Activated B cell treated with CpG ODN at 0.5 μM for 24 hours (primary cell): Measurements from ENCODE around the gene SGMS2. TPM values are rescaled to one million over a fixed set of nuclear protein-coding genes. Genes with fewer than 3 reads are reported as not detected.

Source experiments
- ATAC-seq: fragments of 200-7000 bp; cut with Tn5 transposase; one replicate; pipeline ENCODE4 v1.10.0; 2021; ENCODE audit warnings: low read depth, mild to moderate bottlenecking, moderate library complexity
- CTCF ChIA-PET: fragments of 350-600 bp; sonication (Branson Sonifier 250); formaldehyde crosslinking; loops from one replicate; lab custom pipeline; 2021; ENCODE audit warnings: antibody characterized with exemption; lab: Charles Lee
- POLR2A ChIA-PET: fragments of 350-600 bp; sonication (Branson Sonifier 250); formaldehyde crosslinking; loops from one replicate; lab custom pipeline; 2021; ENCODE audit warnings: antibody characterized with exemption; lab: Charles Lee
- DNase-seq: peaks from one replicate; pipeline ENCODE4 v3.0.0; 2022
- H3K27ac Mint-ChIP-seq: one replicate; pipeline ENCODE4 v1.8.0; 2020; ENCODE audit warnings: mixed read lengths
- H3K27me3 Mint-ChIP-seq: one replicate; pipeline ENCODE4 v1.8.0; 2021; ENCODE audit warnings: mixed read lengths
- H3K36me3 Mint-ChIP-seq: one replicate; pipeline ENCODE4 v1.8.0; 2021; ENCODE audit warnings: low read depth, mixed read lengths
- H3K4me1 Mint-ChIP-seq: one replicate; pipeline ENCODE4 v1.8.0; 2021; ENCODE audit warnings: mixed read lengths
- H3K4me3 Mint-ChIP-seq: one replicate; pipeline ENCODE4 v1.8.0; 2020; ENCODE audit warnings: mild to moderate bottlenecking, mixed read lengths
- H3K9me3 Mint-ChIP-seq: one replicate; pipeline ENCODE4 v1.8.0; 2020; ENCODE audit warnings: mixed read lengths
- CTCF ChIP-seq: fragments of 200-600 bp; IDR thresholded peaks from one replicate; pipeline ENCODE4 v1.8.0; 2022; ENCODE audit warnings: antibody characterized with exemption, mild to moderate bottlenecking
- intact Hi-C: fragments of 100-400 bp; cut with micrococcal nuclease; formaldehyde crosslinking; loops from one replicate; pipeline ENCODE4 v1.15.1; 2024
- total RNA-seq: library from RNA; stranded (reverse); gene quantifications from 2 replicates; pipeline ENCODE4 v1.2.3, GENCODE V29; 2022

The SGMS2 gene
- total RNA-seq, 1 donor from 2014 or later: not detected

GRCh38 chr4:107866726-107867125 lies 42.0 kb downstream of the SGMS2 start:
- TF ChIP-seq CTCF: no peak
- peaks cover 6% of the 10 kb centered on the region for H3K27me3 Mint-ChIP-seq
- POLR2A ChIA-PET: no interaction called here
- intact Hi-C loops: no loop called here
- no peaks in the 10 kb centered on the region for H3K9me3 Mint-ChIP-seq
- no peak overlapping the region for H3K4me3 Mint-ChIP-seq
- H3K27ac Mint-ChIP-seq: no peak overlapping the region
- no peaks in the 10 kb centered on the region for H3K36me3 Mint-ChIP-seq
- ATAC-seq: no peak
- CTCF ChIA-PET: no interaction called here
- no peak for DNase-seq
- no peaks in the 10 kb centered on the region for H3K4me1 Mint-ChIP-seq

DNA sequence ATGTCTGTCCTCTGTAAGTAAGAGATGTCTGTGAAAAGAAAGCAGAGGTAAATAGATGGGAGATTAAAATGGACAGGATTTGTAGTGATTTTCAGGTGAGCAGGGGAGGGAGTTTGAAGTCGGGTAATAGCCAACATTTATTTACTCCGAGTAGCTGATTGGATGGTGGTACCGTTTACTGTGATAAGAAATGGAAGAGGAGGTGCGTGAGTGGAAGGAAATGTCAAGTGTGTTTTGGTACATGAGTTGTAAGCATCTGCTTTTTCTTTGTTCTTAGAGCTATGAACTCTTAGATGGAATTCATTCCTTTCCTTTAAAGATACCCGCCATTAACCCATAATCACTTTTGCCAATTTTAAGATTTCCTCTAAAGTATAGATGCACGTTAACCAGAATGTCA lies 45.5 kb downstream of the SGMS2 start:
- ChIA-PET CTCF (no interaction called here), POLR2A (no interaction called here)
- H3K4me3 Mint-ChIP-seq: no peak overlapping the region
- H3K36me3 Mint-ChIP-seq: no peaks in the 10 kb centered on the region
- no peak overlapping the region for H3K27ac Mint-ChIP-seq
- peaks cover 2% of the 10 kb centered on the region for H3K9me3 Mint-ChIP-seq
- TF ChIP-seq CTCF: no peak
- DNase-seq (no peak), ATAC-seq (no peak)
- no peaks in the 10 kb centered on the region for H3K4me1 Mint-ChIP-seq
- peaks cover 3% of the 10 kb centered on the region for H3K27me3 Mint-ChIP-seq
- intact Hi-C loops: no loop called here

DNA sequence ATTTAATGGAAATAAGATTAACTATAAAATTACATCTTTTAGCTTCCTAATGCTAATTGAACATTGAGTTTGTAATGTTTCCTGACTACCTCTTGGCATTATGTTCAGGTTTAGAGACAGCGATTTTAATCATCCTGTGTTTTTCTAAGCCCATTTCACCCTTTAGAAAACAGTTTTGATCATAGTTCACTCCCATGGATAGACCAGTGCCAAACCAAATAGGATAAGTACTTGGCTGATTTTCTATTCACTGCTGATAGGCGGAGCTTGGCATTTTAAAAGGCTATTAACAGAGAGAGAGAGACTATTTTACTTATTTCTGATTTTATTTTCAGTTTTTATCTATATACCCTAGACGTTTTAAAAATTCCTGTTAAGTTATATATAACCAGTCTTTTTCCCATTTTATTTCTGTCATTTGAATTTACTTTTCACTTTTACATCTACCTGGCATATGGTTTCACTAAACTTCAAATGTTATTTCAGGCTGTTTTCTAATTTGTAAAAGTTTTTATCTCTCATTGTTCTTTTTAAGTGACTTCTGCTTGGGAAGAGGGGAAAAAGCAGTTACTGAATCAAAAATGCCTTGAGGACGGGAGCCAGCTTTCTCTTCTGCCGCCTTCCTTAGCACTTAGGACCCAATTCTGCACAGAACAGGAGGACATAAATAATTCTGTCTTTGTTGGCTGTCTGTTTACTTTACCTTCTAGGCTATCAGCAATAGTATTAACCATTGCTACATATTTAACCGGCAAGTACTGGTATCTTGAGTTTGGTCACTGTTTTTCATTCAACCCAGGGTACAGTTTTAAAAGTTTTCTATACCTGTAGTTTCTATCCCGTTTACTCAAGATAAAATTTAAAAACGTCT lies 46.4 kb downstream of the SGMS2 start:
- H3K27me3 Mint-ChIP-seq: peaks cover 8% of the 10 kb centered on the region
- no peak overlapping the region for H3K4me3 Mint-ChIP-seq
- CTCF ChIA-PET: no interaction called here
- POLR2A ChIA-PET: no interaction called here
- no peak for TF ChIP-seq CTCF
- ATAC-seq (no peak), DNase-seq (no peak)
- H3K9me3 Mint-ChIP-seq: peaks cover 3% of the 10 kb centered on the region
- no peaks in the 10 kb centered on the region for H3K4me1 Mint-ChIP-seq
- H3K27ac Mint-ChIP-seq: no peak overlapping the region
- intact Hi-C loops: no loop called here
- no peaks in the 10 kb centered on the region for H3K36me3 Mint-ChIP-seq

- ATAC-seq (no peak), DNase-seq (no peak)
- H3K4me1 Mint-ChIP-seq: no peaks in the 10 kb centered on the region
- ChIA-PET POLR2A (no interaction called here), CTCF (no interaction called here)
- H3K27me3 Mint-ChIP-seq: peaks cover 8% of the 10 kb centered on the region
- H3K4me3 Mint-ChIP-seq: no peak overlapping the region
- no peak for TF ChIP-seq CTCF
- H3K9me3 Mint-ChIP-seq: peaks cover 3% of the 10 kb centered on the region
- no peaks in the 10 kb centered on the region for H3K36me3 Mint-ChIP-seq
- H3K27ac Mint-ChIP-seq: no peak overlapping the region
- intact Hi-C loops: no loop called here
Measured at GRCh38 chr4:107874024-107874423, 49.3 kb downstream of the SGMS2 start.

DNA sequence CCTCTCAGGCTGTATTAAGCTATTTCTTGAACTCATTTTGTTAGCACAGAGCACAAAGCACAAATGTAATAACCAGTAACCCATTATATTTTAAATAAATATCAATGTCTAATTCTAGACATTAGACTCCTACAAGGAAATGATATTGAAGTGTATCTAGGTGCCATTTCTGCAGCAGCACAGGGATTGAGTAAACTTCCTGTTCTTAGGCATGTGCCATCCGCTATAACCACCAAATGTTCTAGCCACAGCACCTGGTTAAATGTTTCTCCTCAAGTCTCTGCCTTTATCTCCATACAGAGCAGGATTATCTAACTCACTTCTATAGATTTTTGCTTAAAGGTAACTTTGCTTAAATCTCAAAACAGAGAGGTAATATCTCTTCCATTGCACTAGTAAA lies 51.4 kb downstream of the SGMS2 start:
- POLR2A ChIA-PET: no interaction called here
- Mint-ChIP-seq H3K27me3 (peaks cover 11% of the 10 kb centered on the region), H3K27ac (no peak overlapping the region)

More for the DNA sequence above, 51.4 kb downstream of the SGMS2 start:
- CTCF ChIA-PET: no interaction called here
- H3K36me3 Mint-ChIP-seq: no peaks in the 10 kb centered on the region
- peaks cover 3% of the 10 kb centered on the region for H3K9me3 Mint-ChIP-seq
- intact Hi-C loops: no loop called here
- no peak for ATAC-seq
- no peak overlapping the region for H3K4me3 Mint-ChIP-seq
- no peaks in the 10 kb centered on the region for H3K4me1 Mint-ChIP-seq
- TF ChIP-seq CTCF: no peak
- DNase-seq: no peak
